ENCODE data around the gene C17orf113.
"Not testable (repeated sequence)": the region's sequence is repeated elsewhere in the genome, so short reads cannot be mapped to it uniquely, and the experiment has no call there.

The C17orf113 gene

GRCh38 chr17:42012363-42012762 is 38.0 kb downstream of the C17orf113 start:
- DNase-seq, result not testable (repeated sequence)

- DNase-seq, result no peak
Measured at GRCh38 chr17:42010898-42011516, 39.4 kb downstream of the C17orf113 start.

- not testable (repeated sequence) for DNase-seq
Measured at GRCh38 chr17:42010266-42010680, 40.1 kb downstream of the C17orf113 start.

GRCh38 chr17:42009170-42009569 is 41.2 kb downstream of the C17orf113 start:
- no peak for DNase-seq

GRCh38 chr17:42005166-42005565 is 45.2 kb downstream of the C17orf113 start:
- no peak for DNase-seq

GRCh38 chr17:42002792-42003301 is 47.6 kb downstream of the C17orf113 start:
- no peak for DNase-seq

- no peak for DNase-seq
Measured at GRCh38 chr17:42002175-42002791, 48.1 kb downstream of the C17orf113 start.

- DNase-seq, result no peak
Measured at GRCh38 chr17:42001729-42002128, 48.7 kb downstream of the C17orf113 start.

- DNase-seq, result no peak
Measured at GRCh38 chr17:42000413-42001133, 49.8 kb downstream of the C17orf113 start.

GRCh38 chr17:41998497-41998896 is 51.9 kb downstream of the C17orf113 start:
- no peak for DNase-seq

- no peak for DNase-seq
Measured at GRCh38 chr17:41996855-41997164, 53.6 kb downstream of the C17orf113 start.

- no peak for DNase-seq
Measured at GRCh38 chr17:41992576-41992975, 57.8 kb downstream of the C17orf113 start.

GRCh38 chr17:41989702-41990419 is 60.5 kb downstream of the C17orf113 start:
- no peak for DNase-seq

- DNase-seq, result no peak
Measured at GRCh38 chr17:41988418-41988817, 62.0 kb downstream of the C17orf113 start.
